GM12878 (cell line): ENCODE results near the gene C16orf86.

Experiments
- BRCA1 ChIP-seq: IDR thresholded peaks from 2 replicates; pipeline ENCODE4 v1.6.1; 2011; ENCODE audit warnings: low read depth, low read length, improper control_type of control experiment
- CTCF ChIP-seq, 3 experiments: IDR thresholded peaks in 2 of 3; conservative IDR thresholded peaks in 1 of 3; 2 replicates each; pipeline ENCODE4 v1.5.1; 2011; ENCODE audit warnings: low read depth in 3 of 3, low read length in 3 of 3, mild to moderate bottlenecking in 3 of 3, control low read depth in 2 of 3, moderate library complexity in 2 of 3, inconsistent platforms in 1 of 3, mixed read lengths in 1 of 3; ENCODE audit not compliant: control insufficient read depth in 2 of 3, insufficient read depth in 1 of 3; ENCODE audit errors: extremely low read depth in 1 of 3
- EGR1 ChIP-seq, 2 experiments: IDR thresholded peaks; 1 replicate in 1 of 2; 2 replicates in 1 of 2; pipeline ENCODE4 v1.6.1; 2011 to 2012; ENCODE audit warnings: low read depth in 2 of 2, low read length in 2 of 2, borderline replicate concordance in 1 of 2, mild to moderate bottlenecking in 1 of 2, moderate library complexity in 1 of 2
- EP300 ChIP-seq, 2 experiments: fragments of 150-350 bp in 1 of 2; IDR thresholded peaks; 2 replicates each; pipeline ENCODE4 v1.6.1; 2011 to 2012; ENCODE audit warnings: low read depth in 2 of 2, low read length in 2 of 2, borderline replicate concordance in 1 of 2, improper control_type of control experiment in 1 of 2, inconsistent platforms in 1 of 2; ENCODE audit not compliant: control insufficient read depth in 1 of 2
- EZH2 ChIP-seq: IDR thresholded peaks from 2 replicates; pipeline ENCODE4 v1.6.1; 2012; ENCODE audit warnings: low read depth, mild to moderate bottlenecking, control low read depth, inconsistent platforms, low read length, borderline replicate concordance; ENCODE audit not compliant: control insufficient read depth
- FOS ChIP-seq: IDR thresholded peaks from 3 replicates; pipeline ENCODE4 v1.6.1; 2011; ENCODE audit warnings: borderline replicate concordance; ENCODE audit not compliant: insufficient read length; ENCODE audit errors: extremely low read depth
- FOXM1 ChIP-seq: IDR thresholded peaks from 2 replicates; pipeline ENCODE4 v1.6.1; 2012; ENCODE audit warnings: low read depth, mild to moderate bottlenecking, inconsistent platforms, low read length, moderate library complexity
- POLR2AphosphoS5 ChIP-seq: IDR thresholded peaks from 2 replicates; pipeline ENCODE4 v1.6.1; 2011; ENCODE audit warnings: mild to moderate bottlenecking, low read length, inconsistent platforms
- RAD51 ChIP-seq: fragments of 450-650 bp; IDR thresholded peaks from 2 replicates; pipeline ENCODE4 v1.6.1; 2016; ENCODE audit warnings: moderate library complexity, mild to moderate bottlenecking, inconsistent platforms
- RFX5 ChIP-seq: IDR thresholded peaks from 2 replicates; pipeline ENCODE4 v1.6.1; 2011; ENCODE audit warnings: low read depth, low read length, improper control_type of control experiment

DNA sequence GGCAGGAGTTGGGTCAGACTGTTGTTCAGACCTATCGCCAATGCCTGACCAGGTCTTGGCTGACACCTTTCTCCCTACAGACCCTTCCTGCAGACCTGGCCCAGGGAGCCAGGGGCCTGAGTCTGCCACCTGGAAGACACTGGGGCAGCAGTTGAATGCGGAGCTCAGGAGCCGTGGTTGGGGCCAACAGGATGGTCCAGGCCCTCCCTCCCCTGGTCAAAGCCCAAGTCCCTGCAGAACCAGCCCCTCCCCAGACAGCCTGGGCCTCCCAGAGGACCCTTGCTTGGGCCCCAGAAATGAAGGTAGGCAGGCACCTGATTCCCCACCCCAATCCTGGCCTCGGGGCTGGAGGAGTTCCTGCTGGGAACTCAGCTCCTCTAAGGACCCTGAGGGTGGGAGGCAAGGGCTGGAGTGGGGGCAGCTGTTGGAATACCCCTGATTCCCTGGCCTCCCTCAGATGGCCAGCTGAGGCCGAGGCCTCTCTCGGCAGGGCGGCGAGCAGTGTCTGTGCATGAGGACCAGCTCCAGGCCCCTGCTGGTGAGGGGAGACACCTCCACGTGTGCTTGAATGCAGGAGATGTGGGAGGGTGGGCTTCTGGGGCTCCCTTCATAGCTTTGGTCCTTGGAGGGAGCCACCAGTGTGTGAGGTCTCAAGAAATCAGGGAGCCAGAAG lies 10.1 kb upstream of the C16orf86 start:
- TF ChIP-seq EZH2 (no peak), CTCF (IDR thresholded peaks at IDR 0.05 in 2 of 3, conservative IDR thresholded peaks at IDR 0.05 in 1 of 3; ENCODE audit: control insufficient read depth in 2 of 3, extremely low read depth in 1 of 3, insufficient read depth in 1 of 3, low read depth in 3 of 3, low read length in 3 of 3) (no peak), EGR1 (IDR thresholded peaks at IDR 0.05; ENCODE audit: borderline replicate concordance in 1 of 2, low read depth in 2 of 2, low read length in 2 of 2) (no peak), POLR2AphosphoS5 (no peak), FOS (no peak), RFX5 (no peak), BRCA1 (no peak), EP300 (IDR thresholded peaks at IDR 0.05; ENCODE audit: borderline replicate concordance in 1 of 2, control insufficient read depth in 1 of 2, low read depth in 2 of 2, low read length in 2 of 2) (no peak), FOXM1 (no peak), RAD51 (no peak)
